H1 (cell line): ENCODE results near the gene EVI5. TPM values are rescaled to one million over a fixed set of nuclear protein-coding genes. Genes with fewer than 3 reads are reported as not detected.

Experiments
- CTCF ChIA-PET: fragments of 300-600 bp; sonication (Branson Sonifier 250); formaldehyde crosslinking; loops from one replicate; lab custom pipeline; 2021; ENCODE audit not compliant: partially characterized antibody; lab: Charles Lee
- POLR2A ChIA-PET: fragments of 300-600 bp; sonication (Branson Sonifier 250); formaldehyde crosslinking; loops from one replicate; lab custom pipeline; 2021; ENCODE audit warnings: inconsistent platforms; ENCODE audit not compliant: partially characterized antibody; lab: Charles Lee
- DNase-seq, 2 experiments: peaks; one replicate each; pipeline versions ENCODE4 v3.0.0 to v3.0.0-alpha.2; 2010 to 2022; ENCODE audit warnings: low spot score in 2 of 2, low read depth in 1 of 2, mixed read lengths in 1 of 2
- FAIRE-seq: peaks from 2 replicates; lab custom pipeline; 2011; peaks lifted over from hg19 to GRCh38; lab: Jason Lieb, UNC
- H2AFZ ChIP-seq: 2 replicates; pipeline ENCODE4 v1.8.1; 2012; ENCODE audit warnings: low read length, inconsistent platforms
- H2AK5ac ChIP-seq: 2 replicates; pipeline ENCODE4 v1.6.1; 2013; ENCODE audit warnings: low read depth, low read length
- H2BK120ac ChIP-seq: replicated peaks from 2 replicates; pipeline ENCODE3; 2013; ENCODE audit warnings: low read depth, low read length, inconsistent platforms
- H2BK12ac ChIP-seq: 2 replicates; pipeline ENCODE4 v1.6.1; 2013; ENCODE audit warnings: low read depth, low read length
- H2BK15ac ChIP-seq: 2 replicates; pipeline ENCODE4 v1.6.1; 2013; ENCODE audit warnings: low read length
- H2BK20ac ChIP-seq: 2 replicates; pipeline ENCODE4 v1.6.1; 2013; ENCODE audit warnings: low read length
- H2BK5ac ChIP-seq: 2 replicates; pipeline ENCODE4 v1.6.1; 2013; ENCODE audit warnings: low read depth, low read length
- H3K14ac ChIP-seq: 2 replicates; pipeline ENCODE4 v1.6.1; 2013; ENCODE audit warnings: inconsistent platforms; ENCODE audit not compliant: insufficient read length
- H3K18ac ChIP-seq: 2 replicates; pipeline ENCODE4 v1.6.1; 2013; ENCODE audit warnings: low read length; ENCODE audit errors: extremely low read depth
- H3K23ac ChIP-seq: 2 replicates; pipeline ENCODE4 v1.6.1; 2013; ENCODE audit warnings: inconsistent platforms; ENCODE audit not compliant: insufficient read length
- H3K23me2 ChIP-seq: 2 replicates; pipeline ENCODE4 v1.6.1; 2013; ENCODE audit warnings: low read depth, low read length
- H3K27ac ChIP-seq: 2 replicates; pipeline ENCODE4 v1.6.1; 2011; ENCODE audit warnings: low read depth, low read length, inconsistent platforms
- H3K27me3 ChIP-seq, 4 experiments: replicated peaks in 1 of 4; 1 replicate in 1 of 4; 2 replicates in 3 of 4; pipeline versions ENCODE4 v1.6.1 to v1.8.1; 2011 to 2013; ENCODE audit warnings: low read length in 3 of 4, mild to moderate bottlenecking in 3 of 4, inconsistent platforms in 2 of 4, mixed read lengths in 2 of 4, moderate library complexity in 1 of 4; ENCODE audit not compliant: control insufficient read depth in 3 of 4, insufficient read depth in 3 of 4; ENCODE audit errors: extremely low read depth in 1 of 4
- H3K36me3 ChIP-seq, 4 experiments: 2 replicates each; pipeline versions ENCODE4 v1.6.1 to v1.8.1; 2011 to 2013; ENCODE audit warnings: mild to moderate bottlenecking in 4 of 4, low read length in 3 of 4, moderate library complexity in 2 of 4, control low read depth in 1 of 4, inconsistent platforms in 1 of 4; ENCODE audit not compliant: insufficient read depth in 4 of 4, control insufficient read depth in 2 of 4
- H3K4ac ChIP-seq: replicated peaks from 2 replicates; pipeline ENCODE3; 2013; ENCODE audit warnings: low read length, low read depth, mixed read lengths, inconsistent platforms; ENCODE audit not compliant: insufficient read length
- H3K4me1 ChIP-seq, 4 experiments: replicated peaks in 1 of 4; 1 replicate in 1 of 4; 2 replicates in 3 of 4; pipeline versions ENCODE4 v1.6.1 to v1.8.1; 2011 to 2013; ENCODE audit warnings: low read length in 3 of 4, inconsistent platforms in 2 of 4, mixed read lengths in 1 of 4; ENCODE audit not compliant: insufficient read depth in 4 of 4, control insufficient read depth in 3 of 4
- H3K4me2 ChIP-seq, 2 experiments: 2 replicates each; pipeline versions ENCODE4 v1.6.1 to v1.8.1; 2011 to 2013; ENCODE audit warnings: low read depth in 2 of 2, low read length in 2 of 2, control low read depth in 1 of 2, inconsistent platforms in 1 of 2, mild to moderate bottlenecking in 1 of 2; ENCODE audit not compliant: insufficient read depth in 1 of 2
- H3K4me3 ChIP-seq, 4 experiments: fragments of 200-600, 300-600 bp in 1 of 4; sonication (generic), shearing (Covaris generic), sonication (Bioruptor Twin) in 1 of 4; 2 replicates each; pipeline versions ENCODE4 v1.5.1 to v1.8.1; 2011 to 2016; ENCODE audit warnings: low read length in 4 of 4, low read depth in 3 of 4, control low read depth in 2 of 4, inconsistent platforms in 2 of 4, mild to moderate bottlenecking in 2 of 4, mixed read lengths in 1 of 4, moderate library complexity in 1 of 4; ENCODE audit not compliant: insufficient read depth in 2 of 4; ENCODE audit errors: extremely low read depth in 1 of 4
- H3K56ac ChIP-seq: replicated peaks from 2 replicates; pipeline ENCODE3; 2013; ENCODE audit warnings: low read depth, mild to moderate bottlenecking, mixed read lengths, low read length, inconsistent platforms; ENCODE audit not compliant: insufficient read length
- H3K79me1 ChIP-seq: 2 replicates; pipeline ENCODE4 v1.6.1; 2013; ENCODE audit warnings: low read depth, low read length, control low read depth
- H3K79me2 ChIP-seq, 2 experiments: 2 replicates each; pipeline versions ENCODE4 v1.6.1 to v1.8.1; 2012 to 2013; ENCODE audit warnings: low read length in 2 of 2, mild to moderate bottlenecking in 2 of 2, inconsistent platforms in 1 of 2; ENCODE audit not compliant: insufficient read depth in 2 of 2, control insufficient read depth in 1 of 2
- H3K9ac ChIP-seq, 4 experiments: replicated peaks in 1 of 4; 1 replicate in 1 of 4; 2 replicates in 3 of 4; pipeline versions ENCODE4 v1.6.1 to v1.8.1; 2011 to 2013; ENCODE audit warnings: low read depth in 3 of 4, low read length in 3 of 4, control low read depth in 2 of 4, mild to moderate bottlenecking in 2 of 4, moderate library complexity in 2 of 4, inconsistent platforms in 1 of 4; ENCODE audit errors: extremely low read depth in 1 of 4
- H3K9me3 ChIP-seq, 2 experiments: 2 replicates each; pipeline versions ENCODE4 v1.6.1 to v1.8.1; 2012 to 2013; ENCODE audit warnings: mild to moderate bottlenecking in 2 of 2, moderate library complexity in 2 of 2, control low read depth in 1 of 2, inconsistent platforms in 1 of 2, low read depth in 1 of 2, low read length in 1 of 2, mixed read lengths in 1 of 2; ENCODE audit not compliant: insufficient read depth in 2 of 2
- H4K20me1 ChIP-seq, 2 experiments: replicated peaks in 1 of 2; 2 replicates each; pipeline versions ENCODE3 to v1.8.1; 2011 to 2013; ENCODE audit warnings: inconsistent platforms in 2 of 2, low read length in 2 of 2, mild to moderate bottlenecking in 1 of 2; ENCODE audit not compliant: insufficient read depth in 2 of 2, control insufficient read depth in 1 of 2
- H4K5ac ChIP-seq: 2 replicates; pipeline ENCODE4 v1.6.1; 2013; ENCODE audit warnings: low read length, low read depth, mixed read lengths, inconsistent platforms; ENCODE audit not compliant: insufficient read length
- H4K8ac ChIP-seq: 2 replicates; pipeline ENCODE4 v1.8.0; 2013; ENCODE audit warnings: mild to moderate bottlenecking, moderate library complexity, low read length, inconsistent platforms; ENCODE audit not compliant: insufficient read depth; ENCODE audit errors: extremely low read depth
- H4K91ac ChIP-seq: replicated peaks from 2 replicates; pipeline ENCODE3; 2013; ENCODE audit warnings: low read length, mixed read lengths, inconsistent platforms; ENCODE audit not compliant: insufficient read length
- E2F6 ChIP-seq: IDR thresholded peaks from 2 replicates; pipeline ENCODE4 v1.6.1; 2012; ENCODE audit warnings: inconsistent platforms
- EP300 ChIP-seq, 2 experiments: IDR thresholded peaks; 1 replicate in 1 of 2; 2 replicates in 1 of 2; pipeline ENCODE4 v1.6.1; 2011 to 2012; ENCODE audit warnings: low read depth in 2 of 2, low read length in 2 of 2, mild to moderate bottlenecking in 2 of 2, borderline replicate concordance in 1 of 2, inconsistent platforms in 1 of 2, moderate library complexity in 1 of 2
- GABPA ChIP-seq: IDR thresholded peaks from 2 replicates; pipeline ENCODE4 v1.6.1; 2011; ENCODE audit warnings: mild to moderate bottlenecking, low read length, moderate library complexity, borderline replicate concordance; ENCODE audit not compliant: insufficient read depth
- KDM1A ChIP-seq: fragments of 200-600, 300-600 bp; sonication (generic); IDR thresholded peaks from 2 replicates; pipeline ENCODE4 v1.7.1; 2016; ENCODE audit warnings: mild to moderate bottlenecking, low read length, borderline replicate concordance
- RBBP5 ChIP-seq: IDR thresholded peaks from 2 replicates; pipeline ENCODE4 v1.7.1; 2012; ENCODE audit warnings: low read depth, mild to moderate bottlenecking, inconsistent platforms, low read length, moderate library complexity, borderline replicate concordance
- RFX5 ChIP-seq: IDR thresholded peaks from 2 replicates; pipeline ENCODE4 v1.6.1; 2011; ENCODE audit warnings: low read depth, low read length, improper control_type of control experiment, borderline replicate concordance
- RNF2 ChIP-seq: fragments of 200-900, 300-1000 bp; sonication (generic); IDR thresholded peaks from 2 replicates; pipeline ENCODE4 v1.7.1; 2016; ENCODE audit warnings: borderline replicate concordance, low read depth, mild to moderate bottlenecking, antibody characterized with exemption, low read length; ENCODE audit not compliant: poor library complexity, severe bottlenecking; ENCODE audit errors: missing control alignments
- RXRA ChIP-seq: IDR thresholded peaks from 2 replicates; pipeline ENCODE4 v1.6.1; 2011; ENCODE audit warnings: low read depth, mild to moderate bottlenecking, low read length, moderate library complexity; ENCODE audit not compliant: insufficient read depth
- SAP30 ChIP-seq: fragments of 300-600 bp; sonication (generic); IDR thresholded peaks from 2 replicates; pipeline ENCODE4 v1.7.1; 2012; ENCODE audit warnings: low read length, moderate library complexity, mild to moderate bottlenecking, inconsistent platforms; ENCODE audit not compliant: insufficient read depth, insufficient replicate concordance
- SIN3A ChIP-seq, 2 experiments: IDR thresholded peaks in 1 of 2; conservative IDR thresholded peaks in 1 of 2; 2 replicates each; pipeline ENCODE4 v1.6.1; 2011 to 2012; ENCODE audit warnings: low read length in 2 of 2, improper control_type of control experiment in 1 of 2, low read depth in 1 of 2, mild to moderate bottlenecking in 1 of 2
- SIRT6 ChIP-seq: IDR thresholded peaks from one replicate; pipeline ENCODE4 v1.7.1; 2012; ENCODE audit warnings: low read length, inconsistent platforms
- YY1 ChIP-seq: IDR thresholded peaks from 2 replicates; pipeline ENCODE4 v1.6.1; 2011; ENCODE audit warnings: low read depth, mild to moderate bottlenecking, low read length
- WGBS, 2 experiments: shearing (Covaris generic) in 1 of 2; methylation state at CpG; one replicate each; pipeline versions ENCODE4 v1.1.6 to v1.1.7; 2013 to 2015; ENCODE audit warnings: low lambda C conversion rate in 2 of 2, mixed read lengths in 2 of 2, inconsistent platforms in 1 of 2, low coverage in 1 of 2, missing lambda C conversion rate in 1 of 2; ENCODE audit not compliant: insufficient replicate concordance in 2 of 2, insufficient coverage in 1 of 2, insufficient read length in 1 of 2; ENCODE audit errors: extremely low coverage in 1 of 2, missing lambda C conversion rate in 1 of 2; 5-methylcytosine and 5-hydroxymethylcytosine counted together
- polyA plus RNA-seq, 7 experiments: library from polyadenylated mRNA; depleted of rRNA in 3 of 7; stranded (reverse) in 5 of 7; unstranded in 2 of 7; fragments of >200 nt in 5 of 7; fragments of 200-250 nt in 2 of 7; gene quantifications; 1 replicate in 5 of 7; 2 replicates in 1 of 7; 4 replicates in 1 of 7; pipeline versions ENCODE4 v1.2.1 to v1.2.3, GENCODE V29; 2011 to 2013; ENCODE audit warnings: missing spikeins in 2 of 7, mixed read lengths in 2 of 7
- total RNA-seq: library from RNA; stranded (reverse); fragmentation: NEBNext Ultra II Directional; extraction: Animal tissue kit (Norgen Biotek cat#: 25700); gene quantifications from 2 replicates; pipeline ENCODE4 v1.2.1, GENCODE V29; 2021

The EVI5 gene
- total and polyA plus RNA-seq, 2 of the 8 experiments (the other 6 are each of a cell fraction or from before 2014, with no cell fraction given) = 1.7 to 13.7 TPM

GRCh38 chr1:92488416-92488815, 296.5 kb downstream of the EVI5 start:
- no peak overlapping the region for H2BK20ac ChIP-seq
- H3K79me2 ChIP-seq = no peaks in the 10 kb centered on the region
- no peak overlapping the region for H3K4ac ChIP-seq
- H4K8ac ChIP-seq = no peak overlapping the region
- H3K23ac ChIP-seq = no peak overlapping the region
- H3K79me1 ChIP-seq = no peaks in the 10 kb centered on the region
- H4K5ac ChIP-seq = no peak overlapping the region
- H3K9ac ChIP-seq = no peak overlapping the region
- no peak overlapping the region for H4K91ac ChIP-seq
- FAIRE-seq = no peak
- ChIA-PET POLR2A (no interaction called here), CTCF (interaction anchor here (1.0 to 1.2 kb wide), 2 partner anchors 12 to 178 kb away, joined by 3 read pairs; no protein-coding TSS in a partner anchor)
- H3K4me2 ChIP-seq = no peak overlapping the region
- peaks cover 44 to 60% (median 55%) of the 10 kb centered on the region in 4 experiments for H3K27me3 ChIP-seq
- H3K9me3 ChIP-seq = no peaks in the 10 kb centered on the region
- H3K56ac ChIP-seq = no peak overlapping the region
- H4K20me1 ChIP-seq = peaks cover 0 to 4% of the 10 kb centered on the region in 2 experiments
- H3K36me3 ChIP-seq = peaks cover 0 to 2% (median 0%) of the 10 kb centered on the region in 4 experiments; a peak in 1 of 8 replicates
- H3K14ac ChIP-seq = no peak overlapping the region
- peaks cover 21% of the 10 kb centered on the region; the same call in 1 of the 2 replicates for H3K23me2 ChIP-seq
- 60% methylated on average over 3 of the region's 3 CpGs; no CpG with 5 or more reads in 1 of the 2 experiments for WGBS, 2 experiments
- H2BK15ac ChIP-seq = no peak overlapping the region
- no peak overlapping the region for H3K18ac ChIP-seq
- H2AFZ ChIP-seq = no peak overlapping the region
- no peak overlapping the region for H2BK5ac ChIP-seq
- no peak overlapping the region for H2BK120ac ChIP-seq
- no peak overlapping the region for H3K27ac ChIP-seq
- peaks cover 0 to 21% (median 13%) of the 10 kb centered on the region in 4 experiments; a peak in 6 of 7 replicates for H3K4me1 ChIP-seq
- no peak overlapping the region for H2BK12ac ChIP-seq
- H2AK5ac ChIP-seq = no peak overlapping the region
- H3K4me3 ChIP-seq = no peak overlapping the region
- DNase-seq = no peak
- TF ChIP-seq EP300 (IDR thresholded peaks at IDR 0.05; ENCODE audit: borderline replicate concordance in 1 of 2, low read depth in 2 of 2, low read length in 2 of 2) = no peak
- TF ChIP-seq SIN3A (conservative IDR thresholded peaks at IDR 0.05 in 1 of 2, IDR thresholded peaks at IDR 0.05 in 1 of 2; ENCODE audit: low read depth in 1 of 2, low read length in 2 of 2) = no peak
- no peak for TF ChIP-seq SIRT6
- no peak for TF ChIP-seq RBBP5
- no peak for TF ChIP-seq SAP30
- TF ChIP-seq RFX5 = no peak
- no peak for TF ChIP-seq E2F6
- no peak for TF ChIP-seq KDM1A
- no peak for TF ChIP-seq RXRA
- no peak for TF ChIP-seq RNF2
- TF ChIP-seq GABPA = no peak
- TF ChIP-seq YY1 = no peak
